ENCODE results near the gene PTPRJ. TPM values are rescaled to one million over a fixed set of nuclear protein-coding genes. Genes with fewer than 3 reads are reported as not detected.

PTPRJ gene
- total RNA-seq, 6 experiments from 2014 or later = 12.5 to 33.0 (median 19.8) TPM

DNA sequence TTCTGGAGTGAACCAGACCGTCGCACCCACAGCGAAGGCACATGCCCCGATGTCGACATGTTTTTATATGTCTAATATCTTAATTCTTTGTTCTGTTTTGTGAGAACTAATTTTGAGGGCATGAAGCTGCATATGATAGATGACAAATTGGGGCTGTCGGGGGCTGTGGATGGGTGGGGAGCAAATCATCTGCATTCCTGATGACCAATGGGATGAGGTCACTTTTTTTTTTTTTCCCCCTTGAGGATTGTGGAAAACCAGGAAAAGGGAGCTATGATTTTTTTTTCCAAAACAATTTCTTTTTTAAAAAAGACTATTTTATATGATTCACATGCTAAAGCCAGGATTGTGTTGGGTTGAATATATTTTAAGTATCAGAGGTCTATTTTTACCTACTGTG, 187.0 kb downstream of the PTPRJ start:
- Histone ChIP-seq H3K36me3 (peaks cover 0 to 65% (median 13%) of the 10 kb centered on the region in 4 donors), H3K27ac (no peak overlapping the region), H3K4me1 (no peaks in the 10 kb centered on the region), H3K4me3 (no peak overlapping the region), H3K27me3 (no peaks in the 10 kb centered on the region), H3K9me3 (no peaks in the 10 kb centered on the region)
- TF ChIP-seq, protein P1, sequence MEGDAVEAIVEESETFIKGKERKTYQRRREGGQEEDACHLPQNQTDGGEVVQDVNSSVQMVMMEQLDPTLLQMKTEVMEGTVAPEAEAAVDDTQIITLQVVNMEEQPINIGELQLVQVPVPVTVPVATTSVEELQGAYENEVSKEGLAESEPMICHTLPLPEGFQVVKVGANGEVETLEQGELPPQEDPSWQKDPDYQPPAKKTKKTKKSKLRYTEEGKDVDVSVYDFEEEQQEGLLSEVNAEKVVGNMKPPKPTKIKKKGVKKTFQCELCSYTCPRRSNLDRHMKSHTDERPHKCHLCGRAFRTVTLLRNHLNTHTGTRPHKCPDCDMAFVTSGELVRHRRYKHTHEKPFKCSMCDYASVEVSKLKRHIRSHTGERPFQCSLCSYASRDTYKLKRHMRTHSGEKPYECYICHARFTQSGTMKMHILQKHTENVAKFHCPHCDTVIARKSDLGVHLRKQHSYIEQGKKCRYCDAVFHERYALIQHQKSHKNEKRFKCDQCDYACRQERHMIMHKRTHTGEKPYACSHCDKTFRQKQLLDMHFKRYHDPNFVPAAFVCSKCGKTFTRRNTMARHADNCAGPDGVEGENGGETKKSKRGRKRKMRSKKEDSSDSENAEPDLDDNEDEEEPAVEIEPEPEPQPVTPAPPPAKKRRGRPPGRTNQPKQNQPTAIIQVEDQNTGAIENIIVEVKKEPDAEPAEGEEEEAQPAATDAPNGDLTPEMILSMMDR (IDR thresholded peaks at IDR 0.05) = no peak
- TF ChIP-seq POLR2A (IDR thresholded peaks at IDR 0.05) = no peak
- intact Hi-C loops (cut with DNase I) = no loop called here
- 95% methylated on average over 6 of the region's 6 CpGs for WGBS (ENCODE audit: insufficient coverage, low coverage, low lambda C conversion rate, missing lambda C conversion rate)
- DNase-seq = no peak
- no peak for ATAC-seq

DNA sequence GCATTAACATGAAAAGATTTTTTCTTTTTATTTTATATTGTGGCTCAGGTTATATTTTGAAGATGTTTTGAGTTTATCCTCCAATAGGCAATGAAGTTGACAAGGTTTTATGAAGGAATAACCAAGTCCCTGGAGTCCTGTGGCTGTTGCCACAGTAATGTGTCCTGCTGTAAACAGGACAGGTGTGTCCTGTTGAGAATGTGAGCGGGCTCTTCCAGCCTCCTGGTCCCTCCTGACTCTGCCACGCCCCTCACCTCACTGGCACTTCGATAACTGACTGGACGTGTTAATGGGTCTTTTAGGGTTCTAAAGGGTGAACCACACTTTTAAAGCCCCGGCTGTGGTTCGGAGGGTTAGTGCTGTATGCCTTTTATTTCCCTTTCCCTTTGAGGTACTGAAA, 188.5 kb downstream of the PTPRJ start:
- intact Hi-C loops (cut with DNase I) = no loop called here
- Histone ChIP-seq H3K36me3 (peaks cover 0 to 51% (median 12%) of the 10 kb centered on the region in 4 donors), H3K4me1 (no peaks in the 10 kb centered on the region), H3K9me3 (no peaks in the 10 kb centered on the region), H3K27me3 (no peaks in the 10 kb centered on the region), H3K27ac (no peak overlapping the region), H3K4me3 (no peak overlapping the region)
- ATAC-seq = no peak
- no peak for TF ChIP-seq POLR2A (IDR thresholded peaks at IDR 0.05)
- TF ChIP-seq, protein P1 (IDR thresholded peaks at IDR 0.05) = no peak
- no peak for DNase-seq
- 94% methylated on average over 6 of the region's 6 CpGs for WGBS (ENCODE audit: insufficient coverage, low coverage, low lambda C conversion rate, missing lambda C conversion rate)

DNA sequence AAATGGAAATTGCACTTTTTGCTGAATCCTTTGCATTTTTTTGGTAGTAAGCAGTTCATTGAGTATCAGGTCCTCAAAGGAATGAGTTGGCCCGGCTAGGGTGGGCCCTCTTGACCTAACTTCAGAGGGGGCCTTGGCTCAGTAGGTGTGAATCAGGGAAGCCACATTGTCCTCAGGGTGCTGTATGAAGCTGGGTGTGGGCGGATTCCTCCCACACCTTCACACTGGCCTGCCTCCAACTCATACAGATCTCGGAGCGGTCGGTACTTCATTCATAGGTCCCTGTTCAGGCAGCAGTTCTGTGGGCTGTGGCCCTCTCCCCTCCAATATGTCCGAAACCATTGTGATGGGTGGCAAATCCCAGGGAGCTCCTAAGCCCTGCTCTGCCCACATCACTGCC, 188.9 kb downstream of the PTPRJ start:
- ATAC-seq (no peak), DNase-seq (no peak)
- TF ChIP-seq, protein P1 (IDR thresholded peaks at IDR 0.05) = no peak
- TF ChIP-seq POLR2A (IDR thresholded peaks at IDR 0.05) = no peak
- no peaks in the 10 kb centered on the region for H3K4me1 ChIP-seq
- WGBS (ENCODE audit: insufficient coverage, low coverage, low lambda C conversion rate, missing lambda C conversion rate) = 68% methylated on average over 3 of the region's 6 CpGs
- peaks cover 0 to 47% (median 10%) of the 10 kb centered on the region in 4 donors for H3K36me3 ChIP-seq
- H3K9me3 ChIP-seq = no peaks in the 10 kb centered on the region
- intact Hi-C loops (cut with DNase I) = no loop called here
- no peak overlapping the region for H3K27ac ChIP-seq
- no peak overlapping the region for H3K4me3 ChIP-seq
- no peaks in the 10 kb centered on the region for H3K27me3 ChIP-seq

DNA sequence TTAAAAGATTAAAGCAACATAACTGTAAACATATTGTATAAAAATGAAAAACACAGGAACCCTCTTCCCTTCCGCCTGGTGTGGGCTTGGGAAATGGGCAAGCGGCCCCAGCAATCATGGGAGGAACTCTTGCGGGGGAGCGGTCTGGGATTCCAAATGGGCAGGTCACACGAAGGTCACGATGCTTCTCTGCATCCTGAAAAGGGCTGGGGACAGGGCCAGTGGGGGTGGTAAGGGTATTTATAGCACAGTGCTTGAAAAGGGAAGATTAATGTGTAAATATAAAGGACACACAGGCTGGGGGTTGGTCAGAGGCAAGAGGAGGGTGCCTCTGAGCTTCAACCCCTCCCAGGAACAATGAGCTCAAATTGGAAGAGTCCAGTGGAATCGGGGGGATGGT, 189.4 kb downstream of the PTPRJ start:
- Histone ChIP-seq H3K27me3 (no peaks in the 10 kb centered on the region), H3K36me3 (peaks cover 0 to 43% (median 9%) of the 10 kb centered on the region in 4 donors), H3K9me3 (no peaks in the 10 kb centered on the region), H3K4me3 (no peak overlapping the region), H3K27ac (no peak overlapping the region), H3K4me1 (no peaks in the 10 kb centered on the region)
- TF ChIP-seq POLR2A (IDR thresholded peaks at IDR 0.05) = no peak
- TF ChIP-seq, protein P1 (IDR thresholded peaks at IDR 0.05) = no peak
- ATAC-seq = peak in 3 of 4 donors; percentile 14 to 34 (median 34)
- intact Hi-C loops (cut with DNase I) = no loop called here
- no peak for DNase-seq
- 44% methylated on average over 5 of the region's 7 CpGs for WGBS (ENCODE audit: insufficient coverage, low coverage, low lambda C conversion rate, missing lambda C conversion rate)

Measured in right lobe of liver (tissue), 6 donors.